Astrocyte (in vitro differentiated cells and primary cell): ENCODE measurements around the gene FAM168A. TPM values are rescaled to one million over a fixed set of nuclear protein-coding genes. Genes with fewer than 3 reads are reported as not detected.

Experiments
- DNase-seq: peaks from one replicate; pipeline ENCODE4 v3.0.0-alpha.2; 2010; ENCODE audit warnings: low read depth
- FAIRE-seq: peaks from 2 replicates; lab custom pipeline; 2011; peaks lifted over from hg19 to GRCh38; lab: Jason Lieb, UNC
- H2AFZ ChIP-seq: 2 replicates; pipeline ENCODE4 v1.6.0; 2012; ENCODE audit warnings: low read depth, low read length, inconsistent platforms
- H3K27ac ChIP-seq: 2 replicates; pipeline ENCODE4 v1.5.1; 2011; ENCODE audit warnings: low read depth, low read length, inconsistent platforms
- H3K27me3 ChIP-seq: 2 replicates; pipeline ENCODE4 v1.6.0; 2011; ENCODE audit warnings: low read length, inconsistent platforms; ENCODE audit not compliant: insufficient read depth
- H3K36me3 ChIP-seq: 2 replicates; pipeline ENCODE4 v1.5.1; 2011; ENCODE audit warnings: low read length, inconsistent platforms; ENCODE audit not compliant: insufficient read depth
- H3K4me1 ChIP-seq: 2 replicates; pipeline ENCODE4 v1.5.1; 2011; ENCODE audit warnings: low read length, inconsistent platforms; ENCODE audit not compliant: insufficient read depth
- H3K4me2 ChIP-seq: 2 replicates; pipeline ENCODE4 v1.6.0; 2012; ENCODE audit warnings: low read length, inconsistent platforms
- H3K4me3 ChIP-seq: 2 replicates; pipeline ENCODE4 v1.5.1; 2011; ENCODE audit warnings: low read depth, mild to moderate bottlenecking, low read length, inconsistent platforms; ENCODE audit not compliant: insufficient read depth
- H3K79me2 ChIP-seq: 2 replicates; pipeline ENCODE4 v1.6.0; 2012; ENCODE audit warnings: mild to moderate bottlenecking, low read length, inconsistent platforms; ENCODE audit not compliant: insufficient read depth
- H3K9ac ChIP-seq: 2 replicates; pipeline ENCODE4 v1.6.0; 2012; ENCODE audit warnings: mild to moderate bottlenecking, low read length, inconsistent platforms
- H3K9me3 ChIP-seq: 2 replicates; pipeline ENCODE4 v1.5.1; 2012; ENCODE audit warnings: low read depth, mild to moderate bottlenecking, low read length, inconsistent platforms; ENCODE audit not compliant: insufficient read depth
- H4K20me1 ChIP-seq: 2 replicates; pipeline ENCODE4 v1.6.0; 2012; ENCODE audit warnings: low read length, inconsistent platforms; ENCODE audit not compliant: insufficient read depth
- H3K27ac Mint-ChIP-seq: one replicate; pipeline ENCODE4 v1.8.0; 2021; ENCODE audit warnings: mild to moderate bottlenecking, mixed read lengths; ENCODE audit not compliant: unreplicated experiment
- H3K27me3 Mint-ChIP-seq: one replicate; pipeline ENCODE4 v1.8.0; 2021; ENCODE audit warnings: low read depth, mixed read lengths; ENCODE audit not compliant: unreplicated experiment
- H3K36me3 Mint-ChIP-seq: one replicate; pipeline ENCODE4 v1.8.0; 2021; ENCODE audit warnings: low read depth, mixed read lengths; ENCODE audit not compliant: unreplicated experiment
- H3K4me1 Mint-ChIP-seq: one replicate; pipeline ENCODE4 v1.8.0; 2021; ENCODE audit warnings: low read depth, mixed read lengths; ENCODE audit not compliant: unreplicated experiment
- H3K4me3 Mint-ChIP-seq: one replicate; pipeline ENCODE4 v1.8.0; 2021; ENCODE audit warnings: mild to moderate bottlenecking, moderate library complexity, mixed read lengths; ENCODE audit not compliant: unreplicated experiment
- H3K9me3 Mint-ChIP-seq: one replicate; pipeline ENCODE4 v1.8.0; 2021; ENCODE audit warnings: mild to moderate bottlenecking, mixed read lengths; ENCODE audit not compliant: unreplicated experiment
- EZH2 ChIP-seq: IDR thresholded peaks from 2 replicates; pipeline ENCODE4 v1.6.1; 2012; ENCODE audit warnings: mild to moderate bottlenecking, low read length, inconsistent platforms; ENCODE audit not compliant: insufficient read depth
- total RNA-seq: library from RNA; stranded (reverse); gene quantifications from 2 replicates; pipeline ENCODE4 v1.2.1, GENCODE V29; 2021
- TF ChIP-seq, protein P1 (sequence below): IDR thresholded peaks from 2 replicates; pipeline ENCODE4 v1.5.1; 2011; ENCODE audit warnings: low read depth, mild to moderate bottlenecking, inconsistent platforms, low read length, moderate library complexity; ENCODE audit not compliant: insufficient read depth

The FAM168A gene
- total RNA-seq, 1 donor from 2014 or later, result 44.8 TPM

DNA sequence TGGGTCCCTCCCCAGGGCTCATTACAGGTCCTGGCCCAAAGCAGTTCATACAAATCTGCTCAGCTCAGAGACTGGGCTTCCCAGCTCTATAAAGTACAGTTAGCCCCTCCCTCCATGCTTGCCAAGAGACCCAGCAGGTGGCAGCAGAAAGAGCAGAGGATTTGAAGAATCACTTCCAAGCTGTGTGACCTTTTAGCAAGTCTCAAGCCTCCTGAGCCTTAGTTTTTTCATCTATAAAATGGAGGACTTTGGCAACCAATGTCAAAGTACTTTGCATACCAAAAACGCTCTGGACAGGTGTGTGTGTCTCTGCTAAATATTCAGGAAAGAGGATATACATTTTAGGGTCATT is 195.1 kb downstream of the FAM168A start:
- peaks cover 7% of the 10 kb centered on the region for H4K20me1 ChIP-seq
- H3K4me1 ChIP-seq, result peaks cover 15% of the 10 kb centered on the region
- no peaks in the 10 kb centered on the region for H3K27me3 ChIP-seq
- Mint-ChIP-seq H3K9me3 (no peaks in the 10 kb centered on the region), H3K4me3 (no peak overlapping the region), H3K4me1 (peaks cover 15% of the 10 kb centered on the region), H3K27ac (no peak overlapping the region), H3K27me3 (no peaks in the 10 kb centered on the region), H3K36me3 (peaks cover 12% of the 10 kb centered on the region)
- H3K4me3 ChIP-seq, result no peak overlapping the region
- H3K9me3 ChIP-seq, result no peaks in the 10 kb centered on the region
- no peak overlapping the region for H3K4me2 ChIP-seq
- no peak overlapping the region for H3K27ac ChIP-seq
- TF ChIP-seq EZH2, result no peak
- TF ChIP-seq, protein P1, sequence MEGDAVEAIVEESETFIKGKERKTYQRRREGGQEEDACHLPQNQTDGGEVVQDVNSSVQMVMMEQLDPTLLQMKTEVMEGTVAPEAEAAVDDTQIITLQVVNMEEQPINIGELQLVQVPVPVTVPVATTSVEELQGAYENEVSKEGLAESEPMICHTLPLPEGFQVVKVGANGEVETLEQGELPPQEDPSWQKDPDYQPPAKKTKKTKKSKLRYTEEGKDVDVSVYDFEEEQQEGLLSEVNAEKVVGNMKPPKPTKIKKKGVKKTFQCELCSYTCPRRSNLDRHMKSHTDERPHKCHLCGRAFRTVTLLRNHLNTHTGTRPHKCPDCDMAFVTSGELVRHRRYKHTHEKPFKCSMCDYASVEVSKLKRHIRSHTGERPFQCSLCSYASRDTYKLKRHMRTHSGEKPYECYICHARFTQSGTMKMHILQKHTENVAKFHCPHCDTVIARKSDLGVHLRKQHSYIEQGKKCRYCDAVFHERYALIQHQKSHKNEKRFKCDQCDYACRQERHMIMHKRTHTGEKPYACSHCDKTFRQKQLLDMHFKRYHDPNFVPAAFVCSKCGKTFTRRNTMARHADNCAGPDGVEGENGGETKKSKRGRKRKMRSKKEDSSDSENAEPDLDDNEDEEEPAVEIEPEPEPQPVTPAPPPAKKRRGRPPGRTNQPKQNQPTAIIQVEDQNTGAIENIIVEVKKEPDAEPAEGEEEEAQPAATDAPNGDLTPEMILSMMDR, result peak; percentile 18
- DNase-seq (no peak), FAIRE-seq (no peak)
- no peak overlapping the region for H3K9ac ChIP-seq
- no peaks in the 10 kb centered on the region for H3K36me3 ChIP-seq
- no peaks in the 10 kb centered on the region for H3K79me2 ChIP-seq
- no peak overlapping the region for H2AFZ ChIP-seq

DNA sequence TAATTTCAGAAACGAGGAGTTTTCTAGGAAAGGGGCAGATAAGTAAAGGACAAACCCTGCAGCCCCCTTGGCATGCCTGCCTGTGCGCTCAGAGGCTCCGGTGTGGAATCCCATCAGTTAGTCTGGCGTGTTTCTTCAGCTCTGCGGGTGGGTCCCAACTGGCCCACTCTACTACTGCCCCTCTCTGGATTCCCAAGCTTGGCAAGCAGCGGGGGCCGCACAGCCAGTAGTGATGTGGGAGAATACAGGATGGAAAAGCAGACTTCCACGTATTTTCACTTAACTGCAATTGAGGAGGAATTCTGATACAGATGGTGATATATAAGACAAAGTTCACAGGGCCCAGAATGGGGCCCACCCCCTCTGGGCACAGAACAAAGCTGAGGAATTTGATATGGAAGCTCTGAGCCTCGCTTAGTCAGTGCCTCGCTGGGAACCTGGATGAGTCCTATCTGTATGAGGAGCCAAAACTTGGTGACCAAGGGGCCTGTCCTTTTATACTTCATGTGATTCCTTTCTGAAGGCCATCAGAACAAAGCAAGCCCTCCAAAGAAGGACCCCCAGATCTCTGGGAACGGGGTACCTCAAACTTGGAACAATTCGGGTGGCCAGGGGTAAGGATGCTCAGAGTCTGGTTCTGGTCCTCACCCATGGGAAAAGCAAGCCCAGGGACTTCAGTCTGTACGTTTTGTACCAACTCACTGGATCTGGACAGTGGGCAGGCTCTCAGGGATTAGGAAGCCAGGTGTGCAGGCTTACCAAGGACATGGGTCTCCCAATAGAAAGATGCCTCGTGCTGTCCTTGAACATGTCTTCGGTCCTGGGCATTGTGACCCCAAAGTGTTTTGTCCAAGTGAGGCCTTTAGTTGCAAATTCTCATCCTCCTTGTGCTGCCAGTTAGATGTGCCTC is 195.7 kb downstream of the FAM168A start:
- Mint-ChIP-seq H3K27me3 (no peaks in the 10 kb centered on the region), H3K9me3 (no peaks in the 10 kb centered on the region), H3K4me1 (peaks cover 15% of the 10 kb centered on the region), H3K36me3 (peaks cover 7% of the 10 kb centered on the region), H3K27ac (no peak overlapping the region), H3K4me3 (no peak overlapping the region)
- no peak overlapping the region for H3K27ac ChIP-seq
- TF ChIP-seq EZH2, result no peak
- TF ChIP-seq, protein P1, result no peak
- no peak overlapping the region for H2AFZ ChIP-seq
- no peaks in the 10 kb centered on the region for H3K9me3 ChIP-seq
- no peaks in the 10 kb centered on the region for H3K79me2 ChIP-seq
- H3K4me3 ChIP-seq, result no peak overlapping the region
- H3K9ac ChIP-seq, result no peak overlapping the region
- DNase-seq, result no peak
- peaks cover 15% of the 10 kb centered on the region for H3K4me1 ChIP-seq
- FAIRE-seq, result no peak
- no peaks in the 10 kb centered on the region for H3K27me3 ChIP-seq
- H3K36me3 ChIP-seq, result no peaks in the 10 kb centered on the region
- peaks cover 7% of the 10 kb centered on the region for H4K20me1 ChIP-seq
- no peak overlapping the region for H3K4me2 ChIP-seq
